Lung (tissue), 13 donors: ENCODE measurements around the gene MCU. TPM values are rescaled to one million over a fixed set of nuclear protein-coding genes. Genes with fewer than 3 reads are reported as not detected.

Source experiments
- ATAC-seq: fragments of 200-7000 bp; cut with Tn5 transposase; one replicate; pipeline ENCODE4 v1.9.1; 2020; ENCODE audit warnings: moderate number of reproducible peaks; ENCODE audit not compliant: insufficient read depth, low FRiP score
- DNase-seq, 3 donors: peaks; one replicate each; pipeline ENCODE4 v3.0.0-alpha.2; 2013 to 2017
- H3K27ac ChIP-seq, 2 donors: one replicate each; pipeline ENCODE4 v1.5.1; 2013; ENCODE audit warnings: mild to moderate bottlenecking in 2 of 2, moderate library complexity in 2 of 2, control low read depth in 1 of 2, inconsistent platforms in 1 of 2, low read depth in 1 of 2, low read length in 1 of 2
- H3K27me3 ChIP-seq, 3 donors: one replicate each; pipeline ENCODE4 v1.5.1; 2013; ENCODE audit warnings: low read length in 2 of 3; ENCODE audit not compliant: control insufficient read depth in 3 of 3, insufficient read depth in 3 of 3
- H3K36me3 ChIP-seq, 4 donors: one replicate each; pipeline ENCODE4 v1.5.1; 2013; ENCODE audit warnings: low read length in 4 of 4, mild to moderate bottlenecking in 1 of 4, moderate library complexity in 1 of 4; ENCODE audit not compliant: control insufficient read depth in 4 of 4, insufficient read depth in 4 of 4
- H3K4me1 ChIP-seq, 5 donors: one replicate each; pipeline ENCODE4 v1.5.1; 2013; ENCODE audit warnings: low read length in 5 of 5, mild to moderate bottlenecking in 2 of 5, moderate library complexity in 1 of 5; ENCODE audit not compliant: control insufficient read depth in 5 of 5, insufficient read depth in 5 of 5
- H3K4me3 ChIP-seq: one replicate; pipeline ENCODE4 v1.5.1; 2013; ENCODE audit warnings: mild to moderate bottlenecking, control low read depth, moderate library complexity
- H3K9ac ChIP-seq, 2 donors: one replicate each; pipeline ENCODE4 v1.5.1; 2013; ENCODE audit warnings: low read length in 2 of 2, control low read depth in 1 of 2; ENCODE audit not compliant: insufficient read depth in 1 of 2
- H3K9me3 ChIP-seq, 4 donors: one replicate each; pipeline ENCODE4 v1.5.1; 2013; ENCODE audit warnings: low read length in 3 of 4, mild to moderate bottlenecking in 1 of 4, moderate library complexity in 1 of 4; ENCODE audit not compliant: control insufficient read depth in 4 of 4, insufficient read depth in 3 of 4
- CTCF ChIP-seq: IDR thresholded peaks from 2 replicates; pipeline ENCODE4 v1.5.1; 2012; ENCODE audit warnings: mild to moderate bottlenecking; ENCODE audit errors: control extremely low read depth, extremely low read depth
- WGBS, 2 donors: extraction: QIAGEN DNeasy Blood & Tissue Kit; methylation state at CpG; one replicate each; pipeline ENCODE4 v1.1.7; 2013; 5-methylcytosine and 5-hydroxymethylcytosine counted together
- polyA plus RNA-seq, 2 donors: library from polyadenylated mRNA; stranded (reverse); fragments of 200-250 nt; gene quantifications; one replicate each; pipeline ENCODE4 v1.2.1, GENCODE V29; 2013
- small RNA-seq: library from RNA; depleted of rRNA; stranded (forward); fragments of <200 nt; gene quantifications from one replicate; pipeline ENCODE3, GENCODE V24; 2014; ENCODE audit warnings: low replicate concordance
- total RNA-seq, 2 donors: library from RNA; depleted of rRNA in 1 of 2; stranded (reverse); fragments of >200 nt in 1 of 2; gene quantifications; one replicate each; pipeline ENCODE4 v1.2.1, GENCODE V29; 2014 to 2021
- donor health status: control.
- donor health status: control.
- donor health status: Bipolar disorder and iron deficiency.
- donor health status: healthy.
- donor health status: DM: yes; HTN: yes; CAD: no.

The MCU gene
- total and polyA plus RNA-seq, 4 donors = 23.1 to 70.7 (median 29.0) TPM

GRCh38 chr10:72932259-72933015, 240.5 kb downstream of the MCU start:
- Histone ChIP-seq H3K4me3 (no peak overlapping the region), H3K9me3 (no peaks in the 10 kb centered on the region), H3K36me3 (no peaks in the 10 kb centered on the region), H3K4me1 (no peaks in the 10 kb centered on the region), H3K27me3 (no peaks in the 10 kb centered on the region), H3K27ac (no peak overlapping the region), H3K9ac (no peak overlapping the region)
- DNase-seq = no peak
- TF ChIP-seq CTCF = no peak
- no peak for ATAC-seq
- 89 to 90% methylated on average over 20 of the region's 20 CpGs for WGBS, 2 donors

DNA sequence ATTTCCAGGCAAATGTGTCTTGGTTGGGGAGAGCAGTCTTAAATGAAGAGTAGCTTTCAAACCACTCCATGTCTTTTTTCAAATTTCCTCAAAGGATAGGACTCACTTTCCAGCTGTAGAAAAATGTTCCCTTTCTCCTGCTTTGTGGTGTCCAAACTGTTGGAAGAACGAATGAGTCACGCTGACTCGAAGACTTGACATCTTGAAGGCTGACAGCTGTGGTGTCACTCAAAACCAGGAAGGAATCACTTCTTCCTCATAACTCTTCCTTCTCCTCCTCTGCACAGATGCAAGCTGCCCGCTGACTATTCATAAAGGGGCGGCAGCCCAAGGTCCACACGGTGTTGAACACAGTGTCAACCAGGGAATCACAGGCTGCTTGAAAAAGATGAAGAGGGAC, 243.4 kb downstream of the MCU start:
- Histone ChIP-seq H3K9ac (no peak overlapping the region), H3K27ac (no peak overlapping the region), H3K9me3 (no peaks in the 10 kb centered on the region), H3K4me3 (no peak overlapping the region), H3K36me3 (no peaks in the 10 kb centered on the region), H3K4me1 (no peaks in the 10 kb centered on the region), H3K27me3 (no peaks in the 10 kb centered on the region)
- WGBS, 2 donors = 85% methylated on average over 6 of the region's 6 CpGs
- ATAC-seq (no peak), DNase-seq (no peak)
- no peak for TF ChIP-seq CTCF

Small RNAs within 50 kb of the gene (small RNA-seq; reads per million reads assigned to genes)
- gene MIR4676 = not detected
- gene RF00019 = not detected

Other genes with a start within 250 kb of the MCU start
- gene MICU1, start 66.1 kb upstream of the MCU start, total RNA-seq = 10 to 100 TPM; 44.4 to 86.4 TPM
- 10 to 100 TPM; 41.9 TPM for gene MICU1, start 66.1 kb upstream of the MCU start, polyA plus RNA-seq
- gene OIT3, start 201.6 kb downstream of the MCU start, total RNA-seq = under 1 TPM; 0.28 to 0.49 TPM
- gene OIT3, start 201.6 kb downstream of the MCU start, polyA plus RNA-seq = under 1 TPM in 1 of 2 donors, not detected in 1; 0.08 TPM